NB4 (cell line): ENCODE measurements around the gene SIK2.

Experiments
- POLR2A ChIP-seq: IDR thresholded peaks from 2 replicates; pipeline ENCODE4 v1.6.1; 2011; ENCODE audit warnings: mild to moderate bottlenecking; ENCODE audit not compliant: insufficient read length; ENCODE audit errors: extremely low read depth
- TF ChIP-seq, protein P1 (sequence below): IDR thresholded peaks from one replicate; pipeline ENCODE4 v1.5.1; 2012; ENCODE audit warnings: low read depth, low read length

DNA sequence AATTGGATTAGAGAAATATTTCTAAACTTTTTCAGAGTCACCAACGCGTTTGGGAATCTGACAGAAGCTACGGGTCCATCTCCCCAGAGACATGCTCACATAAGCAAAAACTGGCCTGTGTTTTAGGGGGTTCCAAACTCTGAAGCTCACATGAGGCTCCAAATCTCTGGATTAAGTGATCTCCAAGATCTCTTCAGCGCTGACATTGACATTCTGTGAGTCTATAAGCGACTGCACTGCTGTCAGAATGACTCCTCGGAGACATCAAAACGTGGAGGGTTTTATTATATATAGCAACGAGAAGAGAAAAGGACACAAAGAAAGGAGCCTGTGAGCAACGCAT lies 642 bp upstream of the SIK2 start:
- TF ChIP-seq, protein P1, sequence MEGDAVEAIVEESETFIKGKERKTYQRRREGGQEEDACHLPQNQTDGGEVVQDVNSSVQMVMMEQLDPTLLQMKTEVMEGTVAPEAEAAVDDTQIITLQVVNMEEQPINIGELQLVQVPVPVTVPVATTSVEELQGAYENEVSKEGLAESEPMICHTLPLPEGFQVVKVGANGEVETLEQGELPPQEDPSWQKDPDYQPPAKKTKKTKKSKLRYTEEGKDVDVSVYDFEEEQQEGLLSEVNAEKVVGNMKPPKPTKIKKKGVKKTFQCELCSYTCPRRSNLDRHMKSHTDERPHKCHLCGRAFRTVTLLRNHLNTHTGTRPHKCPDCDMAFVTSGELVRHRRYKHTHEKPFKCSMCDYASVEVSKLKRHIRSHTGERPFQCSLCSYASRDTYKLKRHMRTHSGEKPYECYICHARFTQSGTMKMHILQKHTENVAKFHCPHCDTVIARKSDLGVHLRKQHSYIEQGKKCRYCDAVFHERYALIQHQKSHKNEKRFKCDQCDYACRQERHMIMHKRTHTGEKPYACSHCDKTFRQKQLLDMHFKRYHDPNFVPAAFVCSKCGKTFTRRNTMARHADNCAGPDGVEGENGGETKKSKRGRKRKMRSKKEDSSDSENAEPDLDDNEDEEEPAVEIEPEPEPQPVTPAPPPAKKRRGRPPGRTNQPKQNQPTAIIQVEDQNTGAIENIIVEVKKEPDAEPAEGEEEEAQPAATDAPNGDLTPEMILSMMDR: no peak
- no peak for TF ChIP-seq POLR2A
